PC-9 (cell line): ENCODE data around the gene ZNF100.

Experiments used
- EZH2 ChIP-seq: fragments of 200-600 bp; sonication (generic); IDR thresholded peaks from 2 replicates; pipeline ENCODE4 v1.8.0; 2017; ENCODE audit warnings: antibody characterized with exemption, low read depth
- TF ChIP-seq, protein P1 (sequence below): fragments of 200-600 bp; sonication (generic); conservative IDR thresholded peaks from 2 replicates; pipeline ENCODE4 v1.6.1; 2017; ENCODE audit warnings: mixed run types, antibody characterized with exemption, mild to moderate bottlenecking, moderate library complexity

DNA sequence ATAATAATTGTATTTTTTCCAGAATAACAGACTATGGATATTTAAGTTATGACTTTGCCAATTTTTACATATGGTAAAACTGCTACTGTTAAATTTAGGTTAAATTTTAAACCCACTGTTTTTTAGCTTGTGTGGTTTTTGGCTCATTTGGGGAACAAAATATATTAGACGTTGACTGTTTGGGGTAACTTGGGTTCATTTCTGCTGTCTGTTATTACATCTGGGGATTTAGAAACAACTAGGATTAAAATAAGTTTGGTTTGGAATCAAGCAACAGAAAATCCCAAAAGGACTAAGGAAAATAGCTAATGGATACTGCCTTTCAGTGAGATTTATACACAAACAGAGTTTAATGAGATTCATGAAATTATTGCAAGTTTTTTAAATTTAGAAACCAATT lies 92.9 kb downstream of the ZNF100 start:
- TF ChIP-seq, protein P1, sequence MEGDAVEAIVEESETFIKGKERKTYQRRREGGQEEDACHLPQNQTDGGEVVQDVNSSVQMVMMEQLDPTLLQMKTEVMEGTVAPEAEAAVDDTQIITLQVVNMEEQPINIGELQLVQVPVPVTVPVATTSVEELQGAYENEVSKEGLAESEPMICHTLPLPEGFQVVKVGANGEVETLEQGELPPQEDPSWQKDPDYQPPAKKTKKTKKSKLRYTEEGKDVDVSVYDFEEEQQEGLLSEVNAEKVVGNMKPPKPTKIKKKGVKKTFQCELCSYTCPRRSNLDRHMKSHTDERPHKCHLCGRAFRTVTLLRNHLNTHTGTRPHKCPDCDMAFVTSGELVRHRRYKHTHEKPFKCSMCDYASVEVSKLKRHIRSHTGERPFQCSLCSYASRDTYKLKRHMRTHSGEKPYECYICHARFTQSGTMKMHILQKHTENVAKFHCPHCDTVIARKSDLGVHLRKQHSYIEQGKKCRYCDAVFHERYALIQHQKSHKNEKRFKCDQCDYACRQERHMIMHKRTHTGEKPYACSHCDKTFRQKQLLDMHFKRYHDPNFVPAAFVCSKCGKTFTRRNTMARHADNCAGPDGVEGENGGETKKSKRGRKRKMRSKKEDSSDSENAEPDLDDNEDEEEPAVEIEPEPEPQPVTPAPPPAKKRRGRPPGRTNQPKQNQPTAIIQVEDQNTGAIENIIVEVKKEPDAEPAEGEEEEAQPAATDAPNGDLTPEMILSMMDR: no peak
- TF ChIP-seq EZH2: no peak
